ENCODE data around the gene RAPGEF5. TPM values are rescaled to one million over a fixed set of nuclear protein-coding genes. Genes with fewer than 3 reads are reported as not detected.
A peak's percentile ranks its signal among the peaks of the same experiment; 100 is the strongest.

Gene RAPGEF5
- total RNA-seq, 4 donors from 2014 or later = 26.5 to 76.6 (median 39.3) TPM

DNA sequence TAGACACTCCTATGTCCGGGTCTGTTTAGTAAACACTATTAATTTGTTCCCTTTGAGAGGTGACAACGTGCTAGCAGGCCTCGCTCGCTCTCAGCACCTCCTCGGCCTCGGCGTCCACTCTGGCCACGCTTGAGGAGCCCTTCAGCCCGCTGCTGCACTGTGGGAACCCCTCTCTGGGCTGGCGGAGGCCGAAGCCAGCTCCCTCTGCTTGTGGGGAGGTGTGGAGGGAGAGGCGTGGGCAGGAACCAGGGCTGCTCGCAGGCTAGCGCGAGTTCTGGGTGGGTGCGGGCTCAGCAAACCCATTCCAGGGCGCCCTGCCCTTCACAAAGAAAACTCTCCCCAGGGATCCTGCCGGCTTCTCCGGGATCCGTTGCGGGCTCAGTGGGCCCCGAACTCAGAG is 266.8 kb downstream of the RAPGEF5 start:
- Histone ChIP-seq H3K27ac (no peak overlapping the region), H3K9me3 (no peaks in the 10 kb centered on the region), H3K4me1 (peaks cover 0 to 4% of the 10 kb centered on the region in 2 donors), H3K27me3 (no peaks in the 10 kb centered on the region), H3K36me3 (no peaks in the 10 kb centered on the region), H3K4me3 (replicated peaks in 1 of 3) (no peak overlapping the region)
- WGBS, 2 donors = 89 to 91% methylated on average over 10 to 12 of the region's 22 CpGs
- intact Hi-C loops (cut with DNase I) = no loop called here
- no peak for DNase-seq
- TF ChIP-seq, protein P1, sequence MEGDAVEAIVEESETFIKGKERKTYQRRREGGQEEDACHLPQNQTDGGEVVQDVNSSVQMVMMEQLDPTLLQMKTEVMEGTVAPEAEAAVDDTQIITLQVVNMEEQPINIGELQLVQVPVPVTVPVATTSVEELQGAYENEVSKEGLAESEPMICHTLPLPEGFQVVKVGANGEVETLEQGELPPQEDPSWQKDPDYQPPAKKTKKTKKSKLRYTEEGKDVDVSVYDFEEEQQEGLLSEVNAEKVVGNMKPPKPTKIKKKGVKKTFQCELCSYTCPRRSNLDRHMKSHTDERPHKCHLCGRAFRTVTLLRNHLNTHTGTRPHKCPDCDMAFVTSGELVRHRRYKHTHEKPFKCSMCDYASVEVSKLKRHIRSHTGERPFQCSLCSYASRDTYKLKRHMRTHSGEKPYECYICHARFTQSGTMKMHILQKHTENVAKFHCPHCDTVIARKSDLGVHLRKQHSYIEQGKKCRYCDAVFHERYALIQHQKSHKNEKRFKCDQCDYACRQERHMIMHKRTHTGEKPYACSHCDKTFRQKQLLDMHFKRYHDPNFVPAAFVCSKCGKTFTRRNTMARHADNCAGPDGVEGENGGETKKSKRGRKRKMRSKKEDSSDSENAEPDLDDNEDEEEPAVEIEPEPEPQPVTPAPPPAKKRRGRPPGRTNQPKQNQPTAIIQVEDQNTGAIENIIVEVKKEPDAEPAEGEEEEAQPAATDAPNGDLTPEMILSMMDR (IDR thresholded peaks at IDR 0.05) = no peak
- TF ChIP-seq POLR2A (IDR thresholded peaks at IDR 0.05) = no peak

DNA sequence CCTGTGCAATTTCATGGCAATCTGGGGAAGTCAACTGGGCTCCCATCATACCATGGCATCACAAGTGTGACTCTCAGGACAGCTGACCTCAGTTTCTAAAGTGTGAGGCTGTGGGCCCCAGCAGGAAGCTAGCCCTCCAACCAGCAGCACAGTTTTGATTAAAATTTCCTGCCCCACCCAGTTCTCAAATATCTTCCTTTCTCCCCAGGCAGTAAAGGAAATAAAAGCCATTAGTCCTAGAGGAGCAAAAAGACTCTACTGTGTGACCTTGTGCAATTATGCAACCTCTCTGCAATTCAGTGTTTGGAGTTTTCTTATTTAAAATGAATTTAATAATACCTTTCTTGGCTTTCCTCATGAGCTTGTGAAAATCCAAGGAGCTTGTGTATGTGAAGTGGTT is 268.1 kb downstream of the RAPGEF5 start:
- TF ChIP-seq, protein P1 (IDR thresholded peaks at IDR 0.05) = no peak
- intact Hi-C loops (cut with DNase I) = no loop called here
- H3K4me3 ChIP-seq (replicated peaks in 1 of 3) = no peak overlapping the region
- H3K27ac ChIP-seq = no peak overlapping the region
- H3K4me1 ChIP-seq = peaks cover 0 to 2% of the 10 kb centered on the region in 2 donors
- H3K27me3 ChIP-seq = no peaks in the 10 kb centered on the region
- no peaks in the 10 kb centered on the region for H3K9me3 ChIP-seq
- H3K36me3 ChIP-seq = no peaks in the 10 kb centered on the region
- DNase-seq = no peak

DNA sequence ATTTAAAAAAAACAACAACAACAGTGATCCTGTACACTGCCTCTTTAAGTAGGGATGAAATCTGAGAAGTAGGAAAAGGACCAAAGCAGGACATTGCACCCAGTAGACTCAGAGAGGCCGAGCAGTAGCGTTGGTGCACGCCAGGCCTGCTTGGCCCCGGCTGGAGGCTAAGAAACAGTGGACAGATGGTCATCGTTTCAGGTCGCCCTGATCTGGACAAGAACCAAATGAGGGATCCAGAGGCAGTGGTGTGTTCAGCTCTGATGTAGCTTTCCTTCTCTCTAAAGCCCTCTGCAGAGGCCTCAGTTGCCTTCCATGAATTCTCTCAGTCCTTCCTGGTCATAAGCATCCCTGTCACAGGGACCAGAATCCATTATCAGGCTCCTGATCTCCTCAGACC is 269.1 kb downstream of the RAPGEF5 start:
- Histone ChIP-seq H3K9me3 (no peaks in the 10 kb centered on the region), H3K27ac (no peak overlapping the region), H3K4me3 (replicated peaks in 1 of 3) (no peak overlapping the region), H3K36me3 (no peaks in the 10 kb centered on the region), H3K4me1 (peaks cover 0 to 3% of the 10 kb centered on the region in 2 donors), H3K27me3 (no peaks in the 10 kb centered on the region)
- WGBS, 2 donors = 67 to 79% methylated on average over 6 of the region's 6 CpGs
- no peak for TF ChIP-seq POLR2A (IDR thresholded peaks at IDR 0.05)
- TF ChIP-seq, protein P1 (IDR thresholded peaks at IDR 0.05) = no peak
- intact Hi-C loops (cut with DNase I) = no loop called here
- no peak for DNase-seq

DNA sequence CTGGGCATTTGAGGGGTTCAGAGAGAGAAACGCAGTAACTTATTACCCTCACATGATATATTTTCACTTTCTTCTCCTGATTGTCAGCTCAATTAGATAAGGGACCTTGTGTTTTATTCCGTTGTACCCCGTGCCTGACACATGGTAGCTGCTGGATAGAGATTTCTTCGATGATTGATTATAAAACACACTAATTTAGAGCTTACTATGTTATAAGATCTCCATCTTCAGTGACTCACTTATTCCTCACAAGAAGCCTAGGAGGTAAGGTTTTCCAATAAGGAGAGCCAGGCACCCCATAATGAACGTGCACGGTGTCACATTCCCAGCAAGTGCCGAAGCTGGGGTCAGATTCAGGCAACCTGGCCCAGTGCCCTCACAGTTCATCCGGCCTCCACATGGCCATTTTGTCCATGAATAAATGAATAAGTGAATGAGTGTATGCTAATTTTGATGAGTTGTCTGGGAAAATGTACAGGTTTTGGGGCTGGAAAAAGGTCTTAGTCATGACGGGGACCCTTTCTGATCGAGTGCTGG is 273.2 kb downstream of the RAPGEF5 start:
- Histone ChIP-seq H3K36me3 (no peaks in the 10 kb centered on the region), H3K27ac (peak overlapping the region; percentile 63 to 89 (median 88)), H3K27me3 (no peaks in the 10 kb centered on the region), H3K4me3 (replicated peaks in 1 of 3) (peak overlapping the region; percentile 20 to 61 (median 58)), H3K4me1 (peaks cover 0 to 7% of the 10 kb centered on the region in 2 donors), H3K9me3 (no peaks in the 10 kb centered on the region)
- no peak for TF ChIP-seq POLR2A (IDR thresholded peaks at IDR 0.05)
- TF ChIP-seq, protein P1 (IDR thresholded peaks at IDR 0.05) = no peak
- 40% methylated on average over 10 of the region's 10 CpGs for WGBS, 2 donors
- intact Hi-C loops (cut with DNase I) = no loop called here
- peak in 1 of 2 donors; percentile 11 for DNase-seq

DNA sequence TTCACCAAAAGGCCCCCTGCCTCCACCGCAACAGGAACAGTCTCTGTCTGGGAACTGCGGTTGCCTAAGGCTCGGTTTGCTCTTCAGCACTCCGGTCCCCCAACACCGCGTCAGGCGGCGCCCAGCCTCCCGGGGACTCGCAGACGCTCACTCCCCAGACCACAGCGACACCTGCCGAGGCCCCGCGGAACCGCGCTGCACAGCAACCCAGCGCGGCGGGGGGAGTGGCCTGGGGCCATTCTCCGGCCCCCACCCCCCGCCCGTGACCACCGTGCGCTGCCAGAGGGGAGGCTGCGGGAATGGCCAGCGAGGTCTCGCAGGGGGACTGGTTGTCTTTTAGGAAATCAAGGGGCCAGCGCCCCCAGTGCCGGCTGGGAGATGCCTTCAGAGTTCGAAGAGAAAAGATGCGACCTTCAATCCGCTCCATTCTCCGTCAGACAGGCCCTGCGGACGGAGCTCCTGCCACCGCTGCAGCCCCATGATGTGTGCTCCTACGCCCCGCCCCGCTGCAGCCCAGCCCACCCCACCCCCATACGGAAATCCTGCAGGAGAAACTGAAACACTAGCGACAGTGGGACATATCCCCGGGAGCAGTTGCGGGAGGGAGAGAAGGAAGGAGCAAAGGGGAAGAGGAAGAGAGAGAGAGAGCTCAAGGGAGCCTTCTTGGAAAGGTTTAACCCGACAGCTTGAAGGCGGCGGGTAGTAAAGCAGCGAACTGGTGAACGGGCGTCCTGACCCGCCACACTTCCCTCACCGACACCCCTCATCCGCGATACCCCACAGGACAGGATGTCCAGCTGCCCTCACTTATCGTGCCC is 273.9 kb downstream of the RAPGEF5 start:
- peak overlapping the region; percentile 63 to 89 (median 88) for H3K27ac ChIP-seq
- WGBS, 2 donors = 0 to 1% methylated on average over 22 to 32 of the region's 55 CpGs
- TF ChIP-seq, protein P1 (IDR thresholded peaks at IDR 0.05) = peak; percentile 72 to 98 (median 97)
- TF ChIP-seq POLR2A (IDR thresholded peaks at IDR 0.05) = peak in 1 of 2 donors; percentile 50
- no peaks in the 10 kb centered on the region for H3K9me3 ChIP-seq
- peaks cover 0 to 7% of the 10 kb centered on the region in 2 donors for H3K4me1 ChIP-seq
- no peaks in the 10 kb centered on the region for H3K27me3 ChIP-seq
- peak; percentile 89 to 93 for DNase-seq
- intact Hi-C loops (cut with DNase I) = no loop called here
- peak overlapping the region; percentile 20 to 61 (median 58) for H3K4me3 ChIP-seq (replicated peaks in 1 of 3)
- H3K36me3 ChIP-seq = no peaks in the 10 kb centered on the region

Measured in thyroid gland (tissue), 4 donors.